CD14-positive monocyte (primary cell): ENCODE results near the gene STX1A. TPM values are rescaled to one million over a fixed set of nuclear protein-coding genes. Genes with fewer than 3 reads are reported as not detected.

Experiments used
- DNase-seq, 3 donors: peaks; one replicate each; pipeline ENCODE4 v3.0.0-alpha.2; 2011 to 2022
- H2AFZ ChIP-seq: 2 replicates; pipeline ENCODE4 v1.6.0; 2012; ENCODE audit warnings: mild to moderate bottlenecking, low read depth, low read length, inconsistent platforms; ENCODE audit not compliant: insufficient read depth, poor library complexity, severe bottlenecking
- H3K27ac ChIP-seq, 2 donors: 1 replicate in 1 of 2; 2 replicates in 1 of 2; pipeline ENCODE4 v1.5.1; 2012 to 2013; ENCODE audit warnings: low read length in 2 of 2, control low read depth in 1 of 2, inconsistent platforms in 1 of 2, low read depth in 1 of 2, mild to moderate bottlenecking in 1 of 2
- H3K27me3 ChIP-seq, 2 donors: one replicate each; pipeline versions ENCODE4 v1.6.0 to v1.6.1; 2011 to 2013; ENCODE audit warnings: low read length in 2 of 2; ENCODE audit not compliant: control insufficient read depth in 2 of 2, insufficient read depth in 2 of 2
- H3K36me3 ChIP-seq, 2 donors: replicated peaks in 1 of 2; 1 replicate in 1 of 2; 2 replicates in 1 of 2; pipeline versions ENCODE4 v1.5.1 to v1.6.1; 2012 to 2013; ENCODE audit warnings: low read length in 2 of 2, control low read depth in 1 of 2, inconsistent platforms in 1 of 2, mild to moderate bottlenecking in 1 of 2; ENCODE audit not compliant: insufficient read depth in 2 of 2, control insufficient read depth in 1 of 2
- H3K4me1 ChIP-seq, 2 donors: 1 replicate in 1 of 2; 2 replicates in 1 of 2; pipeline versions ENCODE4 v1.5.1 to v1.6.1; 2012 to 2013; ENCODE audit warnings: low read length in 2 of 2, control low read depth in 1 of 2, inconsistent platforms in 1 of 2, mild to moderate bottlenecking in 1 of 2, moderate library complexity in 1 of 2; ENCODE audit not compliant: insufficient read depth in 2 of 2, control insufficient read depth in 1 of 2
- H3K4me2 ChIP-seq: replicated peaks from 2 replicates; pipeline ENCODE3; 2012; ENCODE audit warnings: low read length, moderate library complexity, mild to moderate bottlenecking; ENCODE audit not compliant: poor library complexity, severe bottlenecking; ENCODE audit errors: extremely low read depth
- H3K4me3 ChIP-seq, 3 experiments: fragments of 200-600 bp in 1 of 3; sonication (generic) in 1 of 3; replicated peaks in 1 of 3; 1 replicate in 2 of 3; 2 replicates in 1 of 3; pipeline ENCODE4 v1.5.1; 2011 to 2013; ENCODE audit warnings: low read length in 3 of 3, mild to moderate bottlenecking in 3 of 3, control low read depth in 2 of 3, low read depth in 2 of 3, inconsistent platforms in 1 of 3, moderate library complexity in 1 of 3
- H3K79me2 ChIP-seq: 2 replicates; pipeline ENCODE4 v1.6.0; 2012; ENCODE audit warnings: mild to moderate bottlenecking, control low read depth, inconsistent platforms, low read length, moderate library complexity; ENCODE audit not compliant: insufficient read depth
- H3K9ac ChIP-seq: 2 replicates; pipeline ENCODE4 v1.6.0; 2017; ENCODE audit warnings: low read length, mild to moderate bottlenecking; ENCODE audit not compliant: insufficient read depth, poor library complexity, severe bottlenecking
- H3K9me3 ChIP-seq, 2 donors: replicated peaks in 1 of 2; 1 replicate in 1 of 2; 2 replicates in 1 of 2; pipeline versions ENCODE4 v1.5.1 to v1.6.1; 2012 to 2013; ENCODE audit warnings: low read length in 2 of 2, control low read depth in 1 of 2; ENCODE audit not compliant: control insufficient read depth in 1 of 2, insufficient read depth in 1 of 2
- H4K20me1 ChIP-seq: 2 replicates; pipeline ENCODE4 v1.6.0; 2012; ENCODE audit warnings: mild to moderate bottlenecking, low read length, control low read depth, moderate library complexity; ENCODE audit not compliant: insufficient read depth
- H3K27ac Mint-ChIP-seq, 7 donors: one replicate each; pipeline ENCODE4 v1.8.0; 2020; ENCODE audit warnings: mild to moderate bottlenecking in 7 of 7, mixed read lengths in 7 of 7, moderate library complexity in 6 of 7, inconsistent platforms in 2 of 7
- H3K27me3 Mint-ChIP-seq, 3 donors: one replicate each; pipeline ENCODE4 v1.8.0; 2021 to 2022; ENCODE audit warnings: low read depth in 3 of 3, mild to moderate bottlenecking in 3 of 3, mixed read lengths in 3 of 3, moderate library complexity in 3 of 3, inconsistent platforms in 1 of 3
- H3K36me3 Mint-ChIP-seq, 2 donors: one replicate each; pipeline ENCODE4 v1.8.0; 2020; ENCODE audit warnings: mixed read lengths in 2 of 2, inconsistent platforms in 1 of 2, mild to moderate bottlenecking in 1 of 2
- H3K4me1 Mint-ChIP-seq: one replicate; pipeline ENCODE4 v1.8.0; 2020; ENCODE audit warnings: mild to moderate bottlenecking, mixed read lengths
- H3K4me3 Mint-ChIP-seq, 2 donors: one replicate each; pipeline ENCODE4 v1.8.0; 2020; ENCODE audit warnings: mild to moderate bottlenecking in 2 of 2, mixed read lengths in 2 of 2, moderate library complexity in 1 of 2
- H3K9me3 Mint-ChIP-seq, 7 donors: one replicate each; pipeline ENCODE4 v1.8.0; 2020 to 2022; ENCODE audit warnings: mixed read lengths in 7 of 7, mild to moderate bottlenecking in 6 of 7, moderate library complexity in 6 of 7, inconsistent platforms in 2 of 7
- WGBS: methylation state at CpG from one replicate; pipeline ENCODE4 v1.1.5; 2013; ENCODE audit warnings: missing lambda C conversion rate; ENCODE audit not compliant: insufficient coverage; 5-methylcytosine and 5-hydroxymethylcytosine counted together
- intact Hi-C, 2 donors: fragments of 100-400 bp; cut with micrococcal nuclease; formaldehyde crosslinking; loops; one replicate each; pipeline versions ENCODE4 v1.15.0 to v1.15.1; 2023
- polyA plus RNA-seq, 3 donors: library from polyadenylated mRNA; depleted of rRNA in 1 of 3; unstranded in 2 of 3; stranded (reverse) in 1 of 3; fragments of 300-500 nt in 2 of 3; fragments of >200 nt in 1 of 3; fragmentation: Illumina TruSeq in 2 of 3; gene quantifications; 1 replicate in 2 of 3; 2 replicates in 1 of 3; pipeline ENCODE4 v1.2.3, GENCODE V29; 2012 to 2021
- TF ChIP-seq, protein P1 (sequence below): fragments of 200-600 bp; IDR thresholded peaks from one replicate; pipeline ENCODE4 v1.8.0; 2022; ENCODE audit warnings: antibody characterized with exemption, mild to moderate bottlenecking

Gene STX1A
- polyA plus RNA-seq, 3 donors = 0.27 to 2.7 (median 0.37) TPM

DNA sequence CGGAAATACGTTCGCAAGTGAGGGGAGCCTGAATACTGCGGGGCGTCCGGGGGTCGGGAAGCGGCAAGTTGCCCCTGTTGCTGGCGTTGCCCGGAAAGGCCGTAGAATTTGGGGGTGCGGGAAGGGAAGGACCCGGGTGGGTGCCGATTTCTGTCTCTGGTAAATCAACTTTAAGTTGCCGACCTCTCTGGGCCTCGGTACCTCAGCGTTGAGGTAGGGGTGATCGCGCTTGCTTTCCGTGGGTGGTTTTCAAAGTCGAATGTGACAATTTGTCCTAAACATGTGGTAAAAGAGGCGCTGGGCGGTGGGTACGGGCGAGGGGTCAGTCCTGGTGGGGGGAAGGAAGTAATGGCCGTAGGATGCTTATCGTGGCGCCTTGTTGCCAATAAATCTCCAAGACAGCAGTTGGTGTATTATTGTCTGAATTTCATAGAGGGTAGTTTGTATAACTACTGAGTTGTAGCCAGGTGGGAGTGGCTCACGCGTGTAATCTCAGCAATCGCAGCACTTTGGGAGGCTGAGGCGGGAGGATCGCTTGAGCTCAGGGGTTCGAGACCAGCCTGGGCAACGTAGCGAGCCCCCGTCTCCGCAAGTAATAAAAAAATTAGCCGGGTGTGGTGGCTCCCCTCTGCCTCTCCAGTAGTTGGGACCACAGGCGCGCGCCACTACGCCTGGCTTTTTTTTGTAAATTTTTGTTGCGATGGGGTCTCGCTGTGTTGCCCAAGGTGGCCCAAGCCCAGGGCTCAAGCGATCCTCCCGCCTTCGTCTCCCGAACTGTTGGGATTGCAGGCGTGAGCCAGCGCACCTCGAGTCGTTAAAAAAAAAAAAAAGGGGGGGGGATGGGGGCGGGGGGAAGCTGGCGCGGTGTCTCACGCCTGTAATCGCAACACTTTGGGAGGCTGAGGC lies 35.4 kb downstream of the STX1A start:
- Mint-ChIP-seq H3K36me3 (peaks cover 34 to 44% of the 10 kb centered on the region in 2 donors), H3K27ac (peak overlapping the region; percentile 89 to 98 (median 93)), H3K27me3 (peaks cover 0 to 1% (median 0%) of the 10 kb centered on the region in 3 donors), H3K9me3 (peaks cover 0 to 2% (median 0%) of the 10 kb centered on the region in 7 donors), H3K4me1 (peaks cover 25% of the 10 kb centered on the region), H3K4me3 (peak overlapping the region; percentile 97 to 98)
- TF ChIP-seq, protein P1, sequence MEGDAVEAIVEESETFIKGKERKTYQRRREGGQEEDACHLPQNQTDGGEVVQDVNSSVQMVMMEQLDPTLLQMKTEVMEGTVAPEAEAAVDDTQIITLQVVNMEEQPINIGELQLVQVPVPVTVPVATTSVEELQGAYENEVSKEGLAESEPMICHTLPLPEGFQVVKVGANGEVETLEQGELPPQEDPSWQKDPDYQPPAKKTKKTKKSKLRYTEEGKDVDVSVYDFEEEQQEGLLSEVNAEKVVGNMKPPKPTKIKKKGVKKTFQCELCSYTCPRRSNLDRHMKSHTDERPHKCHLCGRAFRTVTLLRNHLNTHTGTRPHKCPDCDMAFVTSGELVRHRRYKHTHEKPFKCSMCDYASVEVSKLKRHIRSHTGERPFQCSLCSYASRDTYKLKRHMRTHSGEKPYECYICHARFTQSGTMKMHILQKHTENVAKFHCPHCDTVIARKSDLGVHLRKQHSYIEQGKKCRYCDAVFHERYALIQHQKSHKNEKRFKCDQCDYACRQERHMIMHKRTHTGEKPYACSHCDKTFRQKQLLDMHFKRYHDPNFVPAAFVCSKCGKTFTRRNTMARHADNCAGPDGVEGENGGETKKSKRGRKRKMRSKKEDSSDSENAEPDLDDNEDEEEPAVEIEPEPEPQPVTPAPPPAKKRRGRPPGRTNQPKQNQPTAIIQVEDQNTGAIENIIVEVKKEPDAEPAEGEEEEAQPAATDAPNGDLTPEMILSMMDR = no peak
- peaks cover 50% of the 10 kb centered on the region for H3K79me2 ChIP-seq
- H3K4me1 ChIP-seq = peaks cover 19 to 30% of the 10 kb centered on the region in 2 donors
- no peaks in the 10 kb centered on the region for H3K9me3 ChIP-seq
- intact Hi-C loops = loop anchor here (5.0 to 10.0 kb wide), 2 partner anchors 53 to 759 kb away; partner anchors contain the start of genes ABHD11 (in 2 of the 2) and POM121 (in 1 of the 2)
- peak overlapping the region; percentile 23 to 93 for H3K27ac ChIP-seq
- H3K4me2 ChIP-seq = peak overlapping the region; percentile 95
- peak overlapping the region; percentile 90 for H3K9ac ChIP-seq
- DNase-seq = no peak
- peak overlapping the region; percentile 95 for H2AFZ ChIP-seq
- peaks cover 13 to 42% of the 10 kb centered on the region in 2 donors for H3K36me3 ChIP-seq
- WGBS = 22% methylated on average over 41 of the region's 58 CpGs
- peaks cover 14% of the 10 kb centered on the region for H4K20me1 ChIP-seq
- no peaks in the 10 kb centered on the region for H3K27me3 ChIP-seq
- peak overlapping the region; percentile 74 to 97 (median 96) for H3K4me3 ChIP-seq

DNA sequence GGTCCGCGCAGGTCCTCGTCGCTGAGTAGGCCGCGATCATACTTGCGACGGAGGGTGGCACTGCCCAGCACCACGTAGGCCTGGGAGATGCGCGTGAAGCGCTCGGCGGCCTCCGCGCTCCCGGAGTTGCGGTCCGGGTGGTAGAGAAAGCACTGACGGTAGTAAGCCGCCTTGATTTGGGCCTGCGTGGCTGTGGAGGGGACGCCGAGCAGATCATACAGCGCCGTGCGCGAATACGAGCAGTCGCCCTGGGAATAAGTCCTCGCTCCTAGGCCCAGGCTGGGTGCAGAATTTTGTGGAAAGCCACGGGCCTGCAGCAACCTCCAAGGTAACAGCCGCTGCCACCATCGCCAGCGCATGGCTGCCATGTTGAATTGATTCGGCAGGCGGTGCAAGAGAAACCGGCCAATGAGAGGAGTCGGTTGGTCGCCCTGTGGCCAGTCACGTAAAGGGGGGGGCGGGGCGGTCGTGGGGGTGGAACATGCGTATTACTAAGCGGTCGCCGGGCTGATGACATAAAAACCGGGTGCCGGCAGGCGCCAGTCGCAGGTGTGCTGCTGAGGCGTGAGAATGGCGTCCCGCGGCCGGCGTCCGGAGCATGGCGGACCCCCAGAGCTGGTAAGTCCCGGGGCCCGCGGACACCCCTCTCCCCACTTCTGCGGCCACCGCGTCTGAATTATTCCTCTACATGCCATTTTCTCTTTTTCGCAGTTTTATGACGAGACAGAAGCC lies 36.2 kb downstream of the STX1A start, which contains the start of the genes BUD23 and DNAJC30:
TSS of gene BUD23 (plus strand) at position 542 of the 732 bp plus-strand sequence. CDS start at position 571, 29 bp downstream.
TSS of gene DNAJC30 (minus strand) at position 398 of the 732 bp plus-strand sequence. CDS start at position 368, 30 bp downstream.
- Mint-ChIP-seq H3K4me3 (peak within 1 kb of the TSS; percentile 97 to 98), H3K27me3 (peaks cover 0 to 1% (median 0%) of the 10 kb centered on the region in 3 donors), H3K4me1 (peaks cover 22% of the 10 kb centered on the region), H3K36me3 (peaks cover 33 to 44% of the 10 kb centered on the region in 2 donors), H3K27ac (peak within 1 kb of the TSS; percentile 89 to 98 (median 93)), H3K9me3 (peaks cover 0 to 2% (median 0%) of the 10 kb centered on the region in 7 donors)
- H3K36me3 ChIP-seq = peaks cover 13 to 39% of the 10 kb centered on the region in 2 donors
- peak; percentile 91 to 96 (median 93) for DNase-seq
- peaks cover 50% of the 10 kb centered on the region for H3K79me2 ChIP-seq
- peak within 1 kb of the TSS; percentile 90 for H3K9ac ChIP-seq
- intact Hi-C loops = loop anchor here (5.0 to 10.0 kb wide), 2 partner anchors 54 to 758 kb away; partner anchors contain the start of genes ABHD11 (in 2 of the 2) and POM121 (in 1 of the 2)
- H3K4me2 ChIP-seq = peak within 1 kb of the TSS; percentile 95
- H3K9me3 ChIP-seq = no peaks in the 10 kb centered on the region
- H2AFZ ChIP-seq = peak within 1 kb of the TSS; percentile 95
- no peaks in the 10 kb centered on the region for H3K27me3 ChIP-seq
- peaks cover 19 to 30% of the 10 kb centered on the region in 2 donors for H3K4me1 ChIP-seq
- WGBS = 0% methylated on average over 66 of the region's 68 CpGs
- H4K20me1 ChIP-seq = peaks cover 19% of the 10 kb centered on the region
- TF ChIP-seq, protein P1 = no peak
- peak within 1 kb of the TSS; percentile 23 to 93 for H3K27ac ChIP-seq
- peak within 1 kb of the TSS; percentile 74 to 97 (median 96) for H3K4me3 ChIP-seq
